ENCODE results near the gene RPS21.

RPS21 gene

DNA sequence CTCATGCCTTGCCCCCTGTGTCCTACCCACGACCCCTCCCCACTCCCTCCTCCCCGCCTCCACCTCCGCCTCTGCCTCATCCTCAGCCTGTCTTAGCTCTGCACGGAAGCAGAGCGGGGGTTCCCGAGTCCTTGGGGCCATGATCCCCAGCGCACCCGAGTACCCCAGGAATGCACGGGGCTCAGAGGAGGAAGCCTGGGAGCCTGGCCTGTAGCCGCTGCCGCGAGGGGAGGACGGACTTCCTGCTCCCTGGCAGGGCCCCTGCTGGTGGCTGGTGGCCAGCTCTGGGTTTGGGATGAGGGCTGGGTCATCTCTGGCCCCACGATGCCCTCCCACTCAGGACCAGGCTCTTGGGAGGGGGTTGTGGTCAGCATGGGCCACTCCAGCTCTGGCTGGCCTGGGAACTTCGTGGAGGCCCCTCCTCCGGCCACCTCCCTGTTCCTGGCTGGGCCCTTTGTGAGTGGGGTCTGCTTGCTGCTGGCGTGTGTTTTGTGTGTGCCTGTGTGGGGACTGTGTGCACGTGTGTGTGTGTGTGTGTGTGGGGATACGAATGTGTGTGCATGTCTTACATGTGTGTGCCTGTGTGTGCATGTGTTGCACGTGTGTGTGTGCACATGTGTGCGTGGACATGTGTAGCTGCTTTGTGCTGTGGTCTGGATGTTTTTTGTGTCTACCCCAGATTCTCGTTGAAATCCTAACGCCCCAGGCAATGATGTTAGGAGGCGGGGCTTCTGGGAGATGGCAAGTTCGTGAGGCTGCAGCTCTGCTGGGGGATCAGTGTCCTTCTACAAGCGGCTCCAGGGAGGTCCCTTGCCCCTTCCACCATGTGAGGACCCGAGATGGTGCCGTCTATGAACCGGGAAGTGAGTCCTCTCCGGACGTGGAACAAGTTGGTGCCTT lies 41.7 kb downstream of the RPS21 start:
- DNase-seq, result no peak

GRCh38 chr20:62429455-62430310 lies 42.8 kb downstream of the RPS21 start:
- no peak for DNase-seq

- DNase-seq, result no peak
Measured at GRCh38 chr20:62430311-62430853, 43.5 kb downstream of the RPS21 start.

DNA sequence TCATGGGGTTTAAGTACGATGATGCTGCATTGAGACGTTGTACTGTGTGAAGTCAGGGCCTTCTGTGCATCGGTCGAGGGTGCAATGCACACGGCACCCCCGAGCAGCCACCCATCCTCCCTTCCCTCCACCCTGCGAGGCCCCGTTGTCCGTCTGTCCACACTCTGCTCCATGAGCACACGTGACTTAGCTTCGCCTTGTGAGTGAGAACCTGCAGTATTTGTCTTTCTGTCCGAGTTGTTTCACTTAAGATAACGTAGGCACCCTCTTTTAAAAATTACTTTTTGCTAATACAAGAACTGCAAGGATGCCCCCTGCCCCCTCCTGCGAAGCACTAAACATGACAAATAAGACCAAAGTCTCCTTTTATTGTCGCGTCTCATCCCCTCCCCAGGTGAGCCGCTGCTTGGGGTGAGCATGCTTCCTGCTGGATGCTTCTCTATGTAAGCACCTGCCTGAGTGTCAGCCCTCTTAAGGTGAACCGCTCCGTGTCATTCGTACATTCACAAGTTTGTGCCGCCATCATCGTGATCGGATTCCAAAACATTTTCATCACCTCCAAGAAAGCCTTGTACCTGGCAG lies 44.1 kb downstream of the RPS21 start:
- DNase-seq, result no peak

- DNase-seq, result no peak
Measured at GRCh38 chr20:62433658-62434497, 47.0 kb downstream of the RPS21 start.

DNA sequence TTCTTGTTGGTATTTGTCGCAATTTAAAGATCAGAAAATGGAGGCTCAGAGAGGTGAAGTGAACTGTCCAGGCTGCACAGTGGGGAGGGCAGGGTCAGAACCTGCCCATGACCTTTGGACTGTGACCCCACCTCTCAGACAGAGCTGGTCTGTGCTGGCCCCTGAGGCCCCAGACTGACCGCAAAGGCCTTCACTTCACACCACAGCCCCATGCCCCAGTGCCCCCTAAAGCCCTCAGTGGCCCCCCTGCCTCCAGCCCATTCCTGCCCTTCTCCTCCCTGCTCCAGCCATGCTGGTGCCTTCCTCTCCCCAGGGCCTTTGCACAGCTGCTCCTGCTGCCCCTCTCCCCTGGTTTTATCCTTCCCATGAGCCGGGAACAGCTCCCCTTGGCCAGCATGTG lies 49.8 kb downstream of the RPS21 start:
- DNase-seq, result no peak

- DNase-seq, result no peak
Measured at GRCh38 chr20:62437496-62437895, 50.6 kb downstream of the RPS21 start.

DNA sequence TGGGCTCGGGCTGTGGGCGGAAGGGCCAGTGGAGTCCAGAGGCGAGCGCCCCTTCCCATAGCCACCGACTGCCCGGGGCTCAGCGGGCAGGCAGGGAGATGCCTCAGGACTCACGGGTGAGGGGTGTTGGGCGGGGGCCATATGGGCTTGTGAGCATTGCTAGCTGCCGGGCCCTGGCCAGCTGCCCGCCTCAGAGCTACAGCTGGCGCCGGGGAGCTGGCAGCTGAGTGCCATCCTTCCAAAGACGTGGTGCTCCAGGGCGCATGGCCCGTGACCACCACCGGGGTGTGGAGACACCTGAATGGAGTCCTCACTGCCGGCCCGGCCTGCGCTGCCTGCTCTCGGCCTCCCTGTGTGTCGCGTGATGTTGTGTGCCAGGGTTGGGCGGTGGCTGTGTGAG lies 51.0 kb downstream of the RPS21 start:
- no peak for DNase-seq
